Measurements from ENCODE around the gene TRAK2.

GRCh38 chr2:201378496-201379397 lies 72.5 kb downstream of the TRAK2 start:
- TF ChIP-seq POLR2A (IDR thresholded peaks at IDR 0.05) (no peak), CTCF (IDR thresholded peaks at IDR 0.05) (no peak)
